ENCODE results near the gene CD96. TPM values are rescaled to one million over a fixed set of nuclear protein-coding genes. Genes with fewer than 3 reads are reported as not detected.

CD96 gene
- total and polyA plus RNA-seq, 2 donors (not counting 3 experiments of a cell fraction or from before 2014, with no cell fraction given): not detected

DNA sequence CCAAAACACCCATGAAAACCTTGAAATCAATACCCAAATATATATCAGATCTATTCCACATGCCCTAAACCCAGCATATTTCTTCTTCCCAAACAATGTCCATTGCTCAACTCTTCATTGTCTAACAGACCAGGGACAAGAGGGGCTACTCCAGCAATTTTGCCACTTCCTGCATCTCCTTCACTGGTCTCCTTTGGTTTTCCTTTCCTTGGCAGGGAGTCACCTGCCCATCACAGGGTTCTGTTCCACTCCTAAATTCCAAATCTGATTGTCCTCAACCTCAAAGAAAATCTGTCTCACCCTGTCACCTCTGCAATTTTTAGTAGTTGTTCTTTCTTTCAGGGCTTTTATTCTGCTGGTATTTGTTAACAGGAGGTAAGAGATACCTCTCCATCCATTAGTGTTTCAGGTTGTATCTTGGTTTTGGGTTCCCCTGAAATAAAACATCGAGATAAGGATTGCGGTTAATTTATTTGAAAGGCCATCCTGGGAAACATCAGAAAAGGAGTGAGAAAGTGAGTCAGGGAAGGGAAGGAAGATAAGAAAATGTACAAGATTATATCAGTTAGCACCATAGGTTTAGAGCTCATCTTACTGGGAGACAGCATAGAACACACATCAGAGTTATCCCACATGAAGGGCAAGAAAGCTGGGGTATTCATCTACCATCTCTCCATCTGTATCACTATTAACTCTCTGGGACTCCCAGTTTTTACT is 39.6 kb downstream of the CD96 start:
- no peak overlapping the region for H3K4me2 ChIP-seq (ENCODE audit: insufficient read depth, low read length)
- H3K9me3 ChIP-seq (replicated peaks; ENCODE audit: control insufficient read depth, insufficient read depth, low read length): no peaks in the 10 kb centered on the region
- DNase-seq (ENCODE audit: low read depth, low spot score): no peak
- POLR2A ChIA-PET: no interaction called here
- dilution Hi-C loops (cut with MboI; ENCODE audit: extremely low pct_ligation_motif_present, low sequenced_read_pairs) (no loop called here), intact Hi-C loops (cut with micrococcal nuclease) (no loop called here)
- TF ChIP-seq FOS (IDR thresholded peaks at IDR 0.05; ENCODE audit: borderline replicate concordance, insufficient read depth, low read length) (no peak), POLR2AphosphoS5 (IDR thresholded peaks at IDR 0.05; ENCODE audit: insufficient read depth, low read depth, low read length) (no peak), JUN (IDR thresholded peaks at IDR 0.05; ENCODE audit: borderline replicate concordance, insufficient read depth, insufficient read length, low read depth) (no peak), GATA2 (IDR thresholded peaks at IDR 0.05; ENCODE audit: insufficient read depth, insufficient read length, low read depth, low read length) (no peak), EZH2 (IDR thresholded peaks at IDR 0.05; ENCODE audit: borderline replicate concordance, low read depth, low read length, severe bottlenecking) (no peak), POLR2A (IDR thresholded peaks at IDR 0.05; ENCODE audit: low read depth, low read length) (no peak), MYC (IDR thresholded peaks at IDR 0.05; ENCODE audit: low read depth, low read length) (no peak)
- TF ChIP-seq, protein P1, sequence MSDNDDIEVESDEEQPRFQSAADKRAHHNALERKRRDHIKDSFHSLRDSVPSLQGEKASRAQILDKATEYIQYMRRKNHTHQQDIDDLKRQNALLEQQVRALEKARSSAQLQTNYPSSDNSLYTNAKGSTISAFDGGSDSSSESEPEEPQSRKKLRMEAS (IDR thresholded peaks at IDR 0.05; ENCODE audit: insufficient read depth, insufficient read length): no peak
- TF ChIP-seq, protein P2, sequence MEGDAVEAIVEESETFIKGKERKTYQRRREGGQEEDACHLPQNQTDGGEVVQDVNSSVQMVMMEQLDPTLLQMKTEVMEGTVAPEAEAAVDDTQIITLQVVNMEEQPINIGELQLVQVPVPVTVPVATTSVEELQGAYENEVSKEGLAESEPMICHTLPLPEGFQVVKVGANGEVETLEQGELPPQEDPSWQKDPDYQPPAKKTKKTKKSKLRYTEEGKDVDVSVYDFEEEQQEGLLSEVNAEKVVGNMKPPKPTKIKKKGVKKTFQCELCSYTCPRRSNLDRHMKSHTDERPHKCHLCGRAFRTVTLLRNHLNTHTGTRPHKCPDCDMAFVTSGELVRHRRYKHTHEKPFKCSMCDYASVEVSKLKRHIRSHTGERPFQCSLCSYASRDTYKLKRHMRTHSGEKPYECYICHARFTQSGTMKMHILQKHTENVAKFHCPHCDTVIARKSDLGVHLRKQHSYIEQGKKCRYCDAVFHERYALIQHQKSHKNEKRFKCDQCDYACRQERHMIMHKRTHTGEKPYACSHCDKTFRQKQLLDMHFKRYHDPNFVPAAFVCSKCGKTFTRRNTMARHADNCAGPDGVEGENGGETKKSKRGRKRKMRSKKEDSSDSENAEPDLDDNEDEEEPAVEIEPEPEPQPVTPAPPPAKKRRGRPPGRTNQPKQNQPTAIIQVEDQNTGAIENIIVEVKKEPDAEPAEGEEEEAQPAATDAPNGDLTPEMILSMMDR (IDR thresholded peaks at IDR 0.05; ENCODE audit: extremely low read depth in 1 of 2, insufficient read depth in 1 of 2, low read depth in 1 of 2, low read length in 2 of 2): no peak
- H3K27me3 ChIP-seq (ENCODE audit: control insufficient read depth in 2 of 2, insufficient read depth in 2 of 2, low read length in 2 of 2): peaks cover 0 to 7% of the 10 kb centered on the region in 2 experiments
- H3K9me1 ChIP-seq (replicated peaks; ENCODE audit: control insufficient read depth, extremely low read depth, insufficient read depth, low read length): no peaks in the 10 kb centered on the region
- no peak overlapping the region for H2AFZ ChIP-seq (ENCODE audit: low read depth, low read length)
- no peak for FAIRE-seq
- H4K20me1 ChIP-seq (replicated peaks; ENCODE audit: control insufficient read depth, extremely low read depth, insufficient read depth, low read length): no peaks in the 10 kb centered on the region
- H3K79me2 ChIP-seq (ENCODE audit: control insufficient read depth, insufficient read depth, low read length): no peaks in the 10 kb centered on the region
- H3K4me1 ChIP-seq (ENCODE audit: control insufficient read depth, extremely low read depth, insufficient read depth, low read length): no peaks in the 10 kb centered on the region
- no peak overlapping the region for H3K9ac ChIP-seq (replicated peaks; ENCODE audit: extremely low read depth, insufficient read depth, low read length)
- no peak overlapping the region for H3K4me3 ChIP-seq (replicated peaks in 1 of 3; ENCODE audit: insufficient read depth in 1 of 3, low read depth in 1 of 3, low read length in 3 of 3)
- no TSS peak for BruUV-seq (replicated peaks)
- no peak overlapping the region for H3K27ac ChIP-seq (ENCODE audit: insufficient read depth, low read depth, low read length)
- H3K36me3 ChIP-seq (ENCODE audit: control insufficient read depth in 2 of 2, extremely low read depth in 1 of 2, insufficient read depth in 2 of 2, low read length in 2 of 2): no peaks in the 10 kb centered on the region
- CTCF ChIA-PET: no interaction called here

Measured in endothelial cell of umbilical vein (primary cell).